HCT116 (cell line): ENCODE results near the gene ECE1. TPM values are rescaled to one million over a fixed set of nuclear protein-coding genes. Genes with fewer than 3 reads are reported as not detected.

Experiments
- ATAC-seq: fragments of 200-7000 bp; cut with Tn5 transposase; 2 replicates; pipeline ENCODE4 v1.9.1; 2020; ENCODE audit warnings: mild to moderate bottlenecking, moderate library complexity
- BruUV-seq: library from RNA; stranded (reverse); fragments of 400-500 nt; replicated peaks from 2 replicates; lab custom pipeline; 2021; lab: Mats Ljungman, UMichigan
- CTCF ChIA-PET: fragments of 300-600 bp; sonication (Branson Sonifier 250); formaldehyde crosslinking; loops from one replicate; lab custom pipeline; 2021; ENCODE audit warnings: antibody characterized with exemption; lab: Charles Lee
- POLR2A ChIA-PET: fragments of 300-600, 350-600 bp; sonication (Branson Sonifier 250); formaldehyde crosslinking; loops from one replicate; lab custom pipeline; 2021; ENCODE audit warnings: antibody characterized with exemption; lab: Charles Lee
- RAD21 ChIA-PET, 2 experiments: fragments of 300-600 bp; sonication (Branson Sonifier 250); formaldehyde crosslinking; loops; one replicate each; lab custom pipeline; 2023; ENCODE audit warnings: low total read pairs in 2 of 2; ENCODE audit not compliant: uncharacterized antibody in 2 of 2, unreplicated experiment in 2 of 2, low non-redundant PET in 1 of 2; lab: Charles Lee
- DNase-seq: peaks from one replicate; pipeline ENCODE4 v3.0.0-alpha.2; 2010; ENCODE audit warnings: low read depth, low spot score
- H2AFZ ChIP-seq: fragments of 200-600 bp; shearing (Covaris generic), sonication (generic); 2 replicates; pipeline ENCODE4 v1.6.1; 2017; ENCODE audit warnings: low read depth, mixed run types, mixed read lengths, antibody characterized with exemption, low read length; ENCODE audit not compliant: poor library complexity, severe bottlenecking
- H3K27ac ChIP-seq: 2 replicates; pipeline ENCODE4 v1.5.1; 2012; ENCODE audit warnings: low read depth, low read length
- H3K27me3 ChIP-seq: fragments of 200-600 bp; sonication (generic); 2 replicates; pipeline ENCODE4 v1.6.1; 2016; ENCODE audit warnings: mixed run types, low read length, mixed read lengths; ENCODE audit not compliant: insufficient read depth
- H3K36me3 ChIP-seq, 2 experiments: fragments of 200-500 bp in 1 of 2; fragments of 200-600 bp in 1 of 2; sonication (Bioruptor generic) in 1 of 2; sonication (generic) in 1 of 2; 2 replicates each; pipeline versions ENCODE4 v1.5.1 to v1.6.1; 2014 to 2016; ENCODE audit warnings: low read length in 2 of 2, inconsistent platforms in 1 of 2, mixed read lengths in 1 of 2, mixed run types in 1 of 2; ENCODE audit not compliant: insufficient read depth in 2 of 2, control insufficient read depth in 1 of 2
- H3K4me1 ChIP-seq, 2 experiments: fragments of 200-600 bp in 1 of 2; sonication (generic) in 1 of 2; 2 replicates each; pipeline versions ENCODE4 v1.5.1 to v1.6.1; 2012 to 2017; ENCODE audit warnings: low read length in 2 of 2, inconsistent platforms in 1 of 2, mild to moderate bottlenecking in 1 of 2, mixed read lengths in 1 of 2, mixed run types in 1 of 2, moderate library complexity in 1 of 2; ENCODE audit not compliant: insufficient read depth in 2 of 2, control insufficient read depth in 1 of 2
- H3K4me2 ChIP-seq: fragments of 200-600 bp; sonication (generic); 2 replicates; pipeline ENCODE4 v1.6.1; 2017; ENCODE audit warnings: mixed run types, low read length, mixed read lengths
- H3K4me3 ChIP-seq, 2 experiments: fragments of 200-600 bp in 1 of 2; sonication (generic) in 1 of 2; replicated peaks in 1 of 2; 2 replicates each; pipeline ENCODE4 v1.5.1; 2011 to 2016; ENCODE audit warnings: low read length in 2 of 2, control low read depth in 1 of 2, low read depth in 1 of 2, mild to moderate bottlenecking in 1 of 2, mixed read lengths in 1 of 2, mixed run types in 1 of 2
- H3K79me2 ChIP-seq: fragments of 200-600 bp; sonication (generic); 2 replicates; pipeline ENCODE4 v1.6.1; 2017; ENCODE audit warnings: mild to moderate bottlenecking, mixed run types, low read length, moderate library complexity, mixed read lengths; ENCODE audit not compliant: insufficient read depth
- H3K9ac ChIP-seq: fragments of 200-600 bp; sonication (generic); 2 replicates; pipeline ENCODE4 v1.6.1; 2016; ENCODE audit warnings: low read length, mixed read lengths
- H3K9me2 ChIP-seq: fragments of 200-600 bp; sonication (generic), shearing (Covaris generic); 2 replicates; pipeline ENCODE4 v1.6.1; 2017; ENCODE audit warnings: mixed run types, mild to moderate bottlenecking, moderate library complexity; ENCODE audit not compliant: insufficient read depth
- H3K9me3 ChIP-seq, 2 experiments: fragments of 200-500 bp in 1 of 2; fragments of 200-600 bp in 1 of 2; sonication (Bioruptor generic) in 1 of 2; sonication (generic) in 1 of 2; 2 replicates each; pipeline ENCODE4 v1.6.1; 2014 to 2017; ENCODE audit warnings: low read length in 2 of 2, mixed read lengths in 2 of 2, inconsistent platforms in 1 of 2, low read depth in 1 of 2, mild to moderate bottlenecking in 1 of 2, mixed run types in 1 of 2, moderate library complexity in 1 of 2; ENCODE audit not compliant: control insufficient read depth in 1 of 2, insufficient read depth in 1 of 2
- H4K20me1 ChIP-seq: fragments of 200-600 bp; sonication (generic), shearing (Covaris generic); 2 replicates; pipeline ENCODE4 v1.6.1; 2017; ENCODE audit warnings: mixed run types, mild to moderate bottlenecking, moderate library complexity; ENCODE audit not compliant: insufficient read depth
- ELF1 ChIP-seq: IDR thresholded peaks from 2 replicates; pipeline ENCODE4 v1.6.1; 2012; ENCODE audit warnings: low read depth, borderline replicate concordance
- EZH2phosphoT487 ChIP-seq: fragments of 200-600 bp; IDR thresholded peaks from 2 replicates; pipeline ENCODE4 v1.6.1; 2018; ENCODE audit warnings: antibody characterized with exemption, borderline replicate concordance
- FOSL1 ChIP-seq: IDR thresholded peaks from 2 replicates; pipeline ENCODE4 v1.6.1; 2012; ENCODE audit warnings: low read depth
- JUND ChIP-seq: IDR thresholded peaks from 2 replicates; pipeline ENCODE4 v1.6.1; 2012
- POLR2A ChIP-seq: IDR thresholded peaks from 2 replicates; pipeline ENCODE4 v1.7.0; 2011; ENCODE audit warnings: borderline replicate concordance; ENCODE audit not compliant: insufficient read depth, insufficient read length; ENCODE audit errors: extremely low read depth
- POLR2AphosphoS5 ChIP-seq: IDR thresholded peaks from 2 replicates; pipeline ENCODE4 v1.6.1; 2011; ENCODE audit warnings: mild to moderate bottlenecking, low read depth, low read length, moderate library complexity
- RAD21 ChIP-seq: IDR thresholded peaks from 2 replicates; pipeline ENCODE4 v1.6.1; 2012; ENCODE audit warnings: low read depth, mild to moderate bottlenecking
- SP1 ChIP-seq: IDR thresholded peaks from 2 replicates; pipeline ENCODE4 v1.6.1; 2012; ENCODE audit warnings: low read depth
- SRF ChIP-seq: IDR thresholded peaks from 2 replicates; pipeline ENCODE4 v1.6.1; 2012; ENCODE audit warnings: low read depth
- ZNF274 ChIP-seq: fragments of 200-500 bp; sonication (Bioruptor generic); IDR thresholded peaks from 2 replicates; pipeline ENCODE4 v1.6.1; 2014; ENCODE audit warnings: mild to moderate bottlenecking, low read depth, low read length, inconsistent platforms
- intact Hi-C: fragments of 100-400 bp; cut with micrococcal nuclease; formaldehyde crosslinking; loops from 2 replicates; pipeline ENCODE4 v1.10.0; 2022
- total RNA-seq: library from RNA; stranded (reverse); gene quantifications from one replicate; pipeline ENCODE4 v1.2.1, GENCODE V29; 2021; ENCODE audit not compliant: unreplicated experiment
- TF ChIP-seq, protein P1 (sequence below), 3 experiments: fragments of 200-600 bp in 1 of 3; sonication (generic) in 1 of 3; IDR thresholded peaks in 2 of 3; conservative IDR thresholded peaks in 1 of 3; 2 replicates each; pipeline ENCODE4 v1.5.1; 2012 to 2017; ENCODE audit warnings: low read depth in 2 of 3, low read length in 2 of 3, antibody characterized with exemption in 1 of 3, borderline replicate concordance in 1 of 3, control low read depth in 1 of 3, mild to moderate bottlenecking in 1 of 3, mixed read lengths in 1 of 3, mixed run types in 1 of 3, moderate library complexity in 1 of 3; ENCODE audit not compliant: insufficient read depth in 1 of 3
- TF ChIP-seq, protein P2 (sequence below): IDR thresholded peaks from 2 replicates; pipeline ENCODE4 v1.6.1; 2012

ECE1 gene
- total RNA-seq, 1 experiment from 2014 or later, result 66.8 TPM

DNA sequence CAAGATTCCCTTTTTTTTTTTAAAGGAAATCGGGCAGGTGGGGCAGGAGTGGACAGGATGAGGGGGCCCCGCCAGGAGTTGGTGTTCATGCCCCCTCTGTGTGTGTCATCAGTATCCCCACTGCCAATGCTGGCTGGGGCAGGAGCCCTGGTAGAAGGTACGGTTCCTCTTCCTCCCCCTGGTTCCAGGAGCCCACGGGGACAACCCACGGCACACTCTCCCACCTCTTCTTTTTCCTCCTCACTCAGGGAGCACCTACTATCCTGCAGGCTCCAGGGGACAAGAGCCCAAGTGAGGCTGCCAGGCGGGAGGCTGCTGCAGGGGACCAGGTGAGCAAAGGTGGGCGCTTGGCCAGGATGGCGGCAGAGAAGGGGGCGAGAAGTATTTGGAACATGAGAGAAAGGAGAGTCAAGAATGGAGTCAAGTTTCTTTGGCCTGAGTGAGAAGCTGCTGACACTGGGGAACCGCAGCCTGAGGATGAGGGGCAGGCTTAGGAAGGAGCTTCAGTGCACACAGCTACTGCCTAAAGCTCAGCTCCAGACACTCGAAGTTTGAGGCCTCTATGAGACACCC is 26.5 kb downstream of the ECE1 start:
- RAD21 ChIA-PET, result no interaction called here
- intact Hi-C loops, result no loop called here
- CTCF ChIA-PET, result interaction anchor here (0.7 to 0.9 kb wide), 2 partner anchors 9 to 10 kb away, joined by 3 read pairs; no protein-coding TSS in a partner anchor
- no TSS peak for BruUV-seq
- no peaks in the 10 kb centered on the region for H3K9me3 ChIP-seq
- no peak overlapping the region for H3K27ac ChIP-seq
- TF ChIP-seq, protein P1, sequence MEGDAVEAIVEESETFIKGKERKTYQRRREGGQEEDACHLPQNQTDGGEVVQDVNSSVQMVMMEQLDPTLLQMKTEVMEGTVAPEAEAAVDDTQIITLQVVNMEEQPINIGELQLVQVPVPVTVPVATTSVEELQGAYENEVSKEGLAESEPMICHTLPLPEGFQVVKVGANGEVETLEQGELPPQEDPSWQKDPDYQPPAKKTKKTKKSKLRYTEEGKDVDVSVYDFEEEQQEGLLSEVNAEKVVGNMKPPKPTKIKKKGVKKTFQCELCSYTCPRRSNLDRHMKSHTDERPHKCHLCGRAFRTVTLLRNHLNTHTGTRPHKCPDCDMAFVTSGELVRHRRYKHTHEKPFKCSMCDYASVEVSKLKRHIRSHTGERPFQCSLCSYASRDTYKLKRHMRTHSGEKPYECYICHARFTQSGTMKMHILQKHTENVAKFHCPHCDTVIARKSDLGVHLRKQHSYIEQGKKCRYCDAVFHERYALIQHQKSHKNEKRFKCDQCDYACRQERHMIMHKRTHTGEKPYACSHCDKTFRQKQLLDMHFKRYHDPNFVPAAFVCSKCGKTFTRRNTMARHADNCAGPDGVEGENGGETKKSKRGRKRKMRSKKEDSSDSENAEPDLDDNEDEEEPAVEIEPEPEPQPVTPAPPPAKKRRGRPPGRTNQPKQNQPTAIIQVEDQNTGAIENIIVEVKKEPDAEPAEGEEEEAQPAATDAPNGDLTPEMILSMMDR (IDR thresholded peaks at IDR 0.05 in 2 of 3, conservative IDR thresholded peaks at IDR 0.05 in 1 of 3; ENCODE audit: borderline replicate concordance in 1 of 3, insufficient read depth in 1 of 3, low read depth in 2 of 3, low read length in 2 of 3), result no peak
- TF ChIP-seq, protein P2, sequence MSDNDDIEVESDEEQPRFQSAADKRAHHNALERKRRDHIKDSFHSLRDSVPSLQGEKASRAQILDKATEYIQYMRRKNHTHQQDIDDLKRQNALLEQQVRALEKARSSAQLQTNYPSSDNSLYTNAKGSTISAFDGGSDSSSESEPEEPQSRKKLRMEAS, result no peak
- TF ChIP-seq ELF1 (no peak), SRF (no peak), RAD21 (no peak), POLR2AphosphoS5 (no peak), JUND (no peak), POLR2A (no peak), SP1 (no peak), ZNF274 (no peak), FOSL1 (no peak), EZH2phosphoT487 (no peak)
- no peaks in the 10 kb centered on the region for H3K79me2 ChIP-seq
- H3K4me3 ChIP-seq, result no peak overlapping the region
- no peak for ATAC-seq
- H3K36me3 ChIP-seq, result peaks cover 0 to 13% of the 10 kb centered on the region in 2 experiments; a peak in 1 of 4 replicates
- peaks cover 29 to 40% of the 10 kb centered on the region in 2 experiments for H3K4me1 ChIP-seq
- no peak overlapping the region for H3K9ac ChIP-seq
- H3K9me2 ChIP-seq, result no peaks in the 10 kb centered on the region
- H4K20me1 ChIP-seq, result no peaks in the 10 kb centered on the region
- H2AFZ ChIP-seq, result no peak overlapping the region
- H3K27me3 ChIP-seq, result no peaks in the 10 kb centered on the region
- POLR2A ChIA-PET, result no interaction called here
- DNase-seq, result no peak
- H3K4me2 ChIP-seq, result no peak overlapping the region
